ENCODE data around the gene TLCD2. TPM values are rescaled to one million over a fixed set of nuclear protein-coding genes. Genes with fewer than 3 reads are reported as not detected.

The TLCD2 gene
- total and polyA plus RNA-seq, 9 of the 15 experiments (the other 6 are each of a cell fraction or from before 2014, with no cell fraction given): 0.10 to 0.89 (median 0.58) TPM

- TF ChIP-seq GATA2 (CRISPR knock-in tag; IDR thresholded peaks at IDR 0.05) (peak; percentile 79), BCL6 (CRISPR knock-in tag; IDR thresholded peaks at IDR 0.05) (no peak), U2AF1 (optimal IDR thresholded peaks at IDR 0.05; ENCODE audit: low read depth, low read length) (no peak), ZNF764 (CRISPR knock-in tag; IDR thresholded peaks at IDR 0.05; ENCODE audit: low read depth) (no peak), KLF1 (tag; IDR thresholded peaks at IDR 0.05) (no peak), MBD1 (CRISPR knock-in tag; IDR thresholded peaks at IDR 0.05) (no peak), ZKSCAN1 (IDR thresholded peaks at IDR 0.05; ENCODE audit: low read depth, low read length) (peak; percentile 56; the same call in 1 of the 2 replicates)
Observed at GRCh38 chr17:1705004-1705403, 5.2 kb downstream of the TLCD2 start (continued).

- no peaks in the 10 kb centered on the region for H3K27me3 ChIP-seq (ENCODE audit: control insufficient read depth in 2 of 2, insufficient read depth in 2 of 2, low read length in 2 of 2)
- H4K20me1 ChIP-seq (replicated peaks; ENCODE audit: control insufficient read depth, insufficient read depth, low read length): no peaks in the 10 kb centered on the region
- H3K9me3 ChIP-seq (replicated peaks; ENCODE audit: control insufficient read depth, insufficient read depth, low read depth, low read length): no peaks in the 10 kb centered on the region
- TF ChIP-seq ZNF507 (tag; conservative IDR thresholded peaks at IDR 0.05): no peak
- no peak for TF ChIP-seq NR0B1 (IDR thresholded peaks at IDR 0.05; ENCODE audit: partially characterized antibody)
- no peak for TF ChIP-seq TAF15 (IDR thresholded peaks at IDR 0.05; ENCODE audit: low read depth, low read length)
- TF ChIP-seq HCFC1 (IDR thresholded peaks at IDR 0.05; ENCODE audit: low read depth, low read length): no peak
- no peak for TF ChIP-seq KLF1 (tag; IDR thresholded peaks at IDR 0.05)
- no peak for TF ChIP-seq XRCC3 (IDR thresholded peaks at IDR 0.05)
- TF ChIP-seq KDM1A (IDR thresholded peaks at IDR 0.05): no peak
- no peak for TF ChIP-seq TAF9B (IDR thresholded peaks at IDR 0.05; ENCODE audit: partially characterized antibody)
- TF ChIP-seq CBFA2T2 (conservative IDR thresholded peaks at IDR 0.05): no peak
- TF ChIP-seq SRSF1 (IDR thresholded peaks at IDR 0.05; ENCODE audit: low read depth, low read length): no peak
- no peak for TF ChIP-seq TBP (optimal IDR thresholded peaks at IDR 0.05; ENCODE audit: low read depth, low read length)
- TF ChIP-seq ELF4 (CRISPR knock-in tag; IDR thresholded peaks at IDR 0.05): no peak
- TF ChIP-seq FOXP1 (CRISPR knock-in tag; IDR thresholded peaks at IDR 0.05): no peak
- TF ChIP-seq THRA (IDR thresholded peaks at IDR 0.05): no peak
- no peak overlapping the region for H3K4me2 ChIP-seq (ENCODE audit: insufficient read depth, low read length)
- FAIRE-seq: no peak
- H3K79me2 ChIP-seq (ENCODE audit: control insufficient read depth, insufficient read depth, low read length): no peaks in the 10 kb centered on the region
- DNase-seq (ENCODE audit: extremely low read depth in 1 of 4, low spot score in 3 of 4): no peak
- H2AFZ ChIP-seq (ENCODE audit: low read depth, low read length): no peak overlapping the region
- 28% methylated on average over 4 of the region's 4 CpGs for WGBS (ENCODE audit: insufficient coverage, low coverage, missing lambda C conversion rate)
- in situ Hi-C loops (cut with MboI) (no loop called here), intact Hi-C loops (cut with micrococcal nuclease) (no loop called here)
- H3K9ac ChIP-seq (ENCODE audit: insufficient read depth in 1 of 2, low read depth in 2 of 2, low read length in 2 of 2): no peak overlapping the region
- no peak overlapping the region for H3K4me3 ChIP-seq
- peaks cover 8 to 19% of the 10 kb centered on the region in 2 experiments; a peak in 4 of 5 replicates for H3K4me1 ChIP-seq (replicated peaks in 1 of 2; ENCODE audit: control insufficient read depth in 2 of 2, insufficient read depth in 2 of 2, low read length in 2 of 2)
- H3K36me3 ChIP-seq (ENCODE audit: control insufficient read depth, insufficient read depth, low read length): no peaks in the 10 kb centered on the region
- BruUV-seq (replicated peaks): no TSS peak
- H3K27ac ChIP-seq (ENCODE audit: extremely low read depth, low read depth, low read length): no peak overlapping the region
- ChIA-PET CTCF (ENCODE audit: low intra/inter-chr PET ratio) (no interaction called here), POLR2A (no interaction called here)
- no peaks in the 10 kb centered on the region for H3K9me1 ChIP-seq (ENCODE audit: control insufficient read depth, insufficient read depth, low read length)
- no peak for ATAC-seq
Observed at GRCh38 chr17:1703063-1703462, 7.1 kb downstream of the TLCD2 start.
